Measurements from ENCODE around the gene EME2. TPM values are rescaled to one million over a fixed set of nuclear protein-coding genes. Genes with fewer than 3 reads are reported as not detected.

Gene EME2
- total and polyA plus RNA-seq, 2 experiments from 2014 or later: 4.1 to 15.0 TPM

DNA sequence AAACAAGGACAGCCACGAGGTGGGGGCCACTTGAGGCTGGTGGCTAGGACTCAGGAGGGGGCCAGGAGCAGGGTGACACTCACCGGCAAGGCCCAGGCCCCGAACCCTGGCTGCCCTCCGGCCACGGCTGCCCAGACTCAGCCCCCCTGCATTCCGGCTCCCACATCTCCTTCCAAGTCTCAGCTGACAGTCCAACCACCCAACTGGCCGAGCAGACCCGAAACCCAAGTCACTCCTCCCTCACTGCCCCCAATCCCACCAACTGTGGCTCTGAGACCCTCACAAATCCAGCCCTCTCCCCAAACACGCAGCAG is 44.6 kb downstream of the EME2 start (continued):
- TF ChIP-seq, protein P1, sequence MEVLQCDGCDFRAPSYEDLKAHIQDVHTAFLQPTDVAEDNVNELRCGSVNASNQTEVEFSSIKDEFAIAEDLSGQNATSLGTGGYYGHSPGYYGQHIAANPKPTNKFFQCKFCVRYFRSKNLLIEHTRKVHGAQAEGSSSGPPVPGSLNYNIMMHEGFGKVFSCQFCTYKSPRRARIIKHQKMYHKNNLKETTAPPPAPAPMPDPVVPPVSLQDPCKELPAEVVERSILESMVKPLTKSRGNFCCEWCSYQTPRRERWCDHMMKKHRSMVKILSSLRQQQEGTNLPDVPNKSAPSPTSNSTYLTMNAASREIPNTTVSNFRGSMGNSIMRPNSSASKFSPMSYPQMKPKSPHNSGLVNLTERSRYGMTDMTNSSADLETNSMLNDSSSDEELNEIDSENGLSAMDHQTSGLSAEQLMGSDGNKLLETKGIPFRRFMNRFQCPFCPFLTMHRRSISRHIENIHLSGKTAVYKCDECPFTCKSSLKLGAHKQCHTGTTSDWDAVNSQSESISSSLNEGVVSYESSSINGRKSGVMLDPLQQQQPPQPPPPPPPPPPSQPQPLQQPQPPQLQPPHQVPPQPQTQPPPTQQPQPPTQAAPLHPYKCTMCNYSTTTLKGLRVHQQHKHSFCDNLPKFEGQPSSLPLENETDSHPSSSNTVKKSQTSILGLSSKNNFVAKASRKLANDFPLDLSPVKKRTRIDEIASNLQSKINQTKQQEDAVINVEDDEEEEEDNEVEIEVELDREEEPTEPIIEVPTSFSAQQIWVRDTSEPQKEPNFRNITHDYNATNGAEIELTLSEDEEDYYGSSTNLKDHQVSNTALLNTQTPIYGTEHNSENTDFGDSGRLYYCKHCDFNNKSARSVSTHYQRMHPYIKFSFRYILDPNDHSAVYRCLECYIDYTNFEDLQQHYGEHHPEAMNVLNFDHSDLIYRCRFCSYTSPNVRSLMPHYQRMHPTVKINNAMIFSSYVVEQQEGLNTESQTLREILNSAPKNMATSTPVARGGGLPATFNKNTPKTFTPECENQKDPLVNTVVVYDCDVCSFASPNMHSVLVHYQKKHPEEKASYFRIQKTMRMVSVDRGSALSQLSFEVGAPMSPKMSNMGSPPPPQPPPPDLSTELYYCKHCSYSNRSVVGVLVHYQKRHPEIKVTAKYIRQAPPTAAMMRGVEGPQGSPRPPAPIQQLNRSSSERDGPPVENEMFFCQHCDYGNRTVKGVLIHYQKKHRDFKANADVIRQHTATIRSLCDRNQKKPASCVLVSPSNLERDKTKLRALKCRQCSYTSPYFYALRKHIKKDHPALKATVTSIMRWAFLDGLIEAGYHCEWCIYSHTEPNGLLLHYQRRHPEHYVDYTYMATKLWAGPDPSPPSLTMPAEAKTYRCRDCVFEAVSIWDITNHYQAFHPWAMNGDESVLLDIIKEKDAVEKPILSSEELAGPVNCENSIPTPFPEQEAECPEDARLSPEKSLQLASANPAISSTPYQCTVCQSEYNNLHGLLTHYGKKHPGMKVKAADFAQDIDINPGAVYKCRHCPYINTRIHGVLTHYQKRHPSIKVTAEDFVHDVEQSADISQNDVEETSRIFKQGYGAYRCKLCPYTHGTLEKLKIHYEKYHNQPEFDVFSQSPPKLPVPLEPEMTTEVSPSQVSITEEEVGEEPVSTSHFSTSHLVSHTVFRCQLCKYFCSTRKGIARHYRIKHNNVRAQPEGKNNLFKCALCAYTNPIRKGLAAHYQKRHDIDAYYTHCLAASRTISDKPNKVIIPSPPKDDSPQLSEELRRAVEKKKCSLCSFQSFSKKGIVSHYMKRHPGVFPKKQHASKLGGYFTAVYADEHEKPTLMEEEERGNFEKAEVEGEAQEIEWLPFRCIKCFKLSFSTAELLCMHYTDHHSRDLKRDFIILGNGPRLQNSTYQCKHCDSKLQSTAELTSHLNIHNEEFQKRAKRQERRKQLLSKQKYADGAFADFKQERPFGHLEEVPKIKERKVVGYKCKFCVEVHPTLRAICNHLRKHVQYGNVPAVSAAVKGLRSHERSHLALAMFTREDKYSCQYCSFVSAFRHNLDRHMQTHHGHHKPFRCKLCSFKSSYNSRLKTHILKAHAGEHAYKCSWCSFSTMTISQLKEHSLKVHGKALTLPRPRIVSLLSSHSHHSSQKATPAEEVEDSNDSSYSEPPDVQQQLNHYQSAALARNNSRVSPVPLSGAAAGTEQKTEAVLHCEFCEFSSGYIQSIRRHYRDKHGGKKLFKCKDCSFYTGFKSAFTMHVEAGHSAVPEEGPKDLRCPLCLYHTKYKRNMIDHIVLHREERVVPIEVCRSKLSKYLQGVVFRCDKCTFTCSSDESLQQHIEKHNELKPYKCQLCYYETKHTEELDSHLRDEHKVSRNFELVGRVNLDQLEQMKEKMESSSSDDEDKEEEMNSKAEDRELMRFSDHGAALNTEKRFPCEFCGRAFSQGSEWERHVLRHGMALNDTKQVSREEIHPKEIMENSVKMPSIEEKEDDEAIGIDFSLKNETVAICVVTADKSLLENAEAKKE (CRISPR knock-in tag; IDR thresholded peaks at IDR 0.05): no peak
- TF ChIP-seq EZH2 (IDR thresholded peaks at IDR 0.05; ENCODE audit: low read depth, unreplicated experiment) (no peak), POLR2AphosphoS5 (IDR thresholded peaks at IDR 0.05; ENCODE audit: low read depth) (no peak), NANOG (IDR thresholded peaks at IDR 0.05; ENCODE audit: borderline replicate concordance) (no peak), CREB1 (CRISPR knock-in tag; IDR thresholded peaks at IDR 0.05; ENCODE audit: low read depth) (no peak), EZH2phosphoT487 (IDR thresholded peaks at IDR 0.05; ENCODE audit: unreplicated experiment) (no peak), ZNF114 (CRISPR knock-in tag; IDR thresholded peaks at IDR 0.05) (no peak), JUNB (IDR thresholded peaks at IDR 0.05; ENCODE audit: unreplicated experiment) (no peak)
- TF ChIP-seq, protein P2, sequence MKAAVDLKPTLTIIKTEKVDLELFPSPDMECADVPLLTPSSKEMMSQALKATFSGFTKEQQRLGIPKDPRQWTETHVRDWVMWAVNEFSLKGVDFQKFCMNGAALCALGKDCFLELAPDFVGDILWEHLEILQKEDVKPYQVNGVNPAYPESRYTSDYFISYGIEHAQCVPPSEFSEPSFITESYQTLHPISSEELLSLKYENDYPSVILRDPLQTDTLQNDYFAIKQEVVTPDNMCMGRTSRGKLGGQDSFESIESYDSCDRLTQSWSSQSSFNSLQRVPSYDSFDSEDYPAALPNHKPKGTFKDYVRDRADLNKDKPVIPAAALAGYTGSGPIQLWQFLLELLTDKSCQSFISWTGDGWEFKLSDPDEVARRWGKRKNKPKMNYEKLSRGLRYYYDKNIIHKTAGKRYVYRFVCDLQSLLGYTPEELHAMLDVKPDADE (IDR thresholded peaks at IDR 0.05): no peak
- TF ChIP-seq, protein P3, sequence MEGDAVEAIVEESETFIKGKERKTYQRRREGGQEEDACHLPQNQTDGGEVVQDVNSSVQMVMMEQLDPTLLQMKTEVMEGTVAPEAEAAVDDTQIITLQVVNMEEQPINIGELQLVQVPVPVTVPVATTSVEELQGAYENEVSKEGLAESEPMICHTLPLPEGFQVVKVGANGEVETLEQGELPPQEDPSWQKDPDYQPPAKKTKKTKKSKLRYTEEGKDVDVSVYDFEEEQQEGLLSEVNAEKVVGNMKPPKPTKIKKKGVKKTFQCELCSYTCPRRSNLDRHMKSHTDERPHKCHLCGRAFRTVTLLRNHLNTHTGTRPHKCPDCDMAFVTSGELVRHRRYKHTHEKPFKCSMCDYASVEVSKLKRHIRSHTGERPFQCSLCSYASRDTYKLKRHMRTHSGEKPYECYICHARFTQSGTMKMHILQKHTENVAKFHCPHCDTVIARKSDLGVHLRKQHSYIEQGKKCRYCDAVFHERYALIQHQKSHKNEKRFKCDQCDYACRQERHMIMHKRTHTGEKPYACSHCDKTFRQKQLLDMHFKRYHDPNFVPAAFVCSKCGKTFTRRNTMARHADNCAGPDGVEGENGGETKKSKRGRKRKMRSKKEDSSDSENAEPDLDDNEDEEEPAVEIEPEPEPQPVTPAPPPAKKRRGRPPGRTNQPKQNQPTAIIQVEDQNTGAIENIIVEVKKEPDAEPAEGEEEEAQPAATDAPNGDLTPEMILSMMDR (conservative IDR thresholded peaks at IDR 0.05; ENCODE audit: low read depth in 2 of 2): no peak
- TF ChIP-seq, protein P4, sequence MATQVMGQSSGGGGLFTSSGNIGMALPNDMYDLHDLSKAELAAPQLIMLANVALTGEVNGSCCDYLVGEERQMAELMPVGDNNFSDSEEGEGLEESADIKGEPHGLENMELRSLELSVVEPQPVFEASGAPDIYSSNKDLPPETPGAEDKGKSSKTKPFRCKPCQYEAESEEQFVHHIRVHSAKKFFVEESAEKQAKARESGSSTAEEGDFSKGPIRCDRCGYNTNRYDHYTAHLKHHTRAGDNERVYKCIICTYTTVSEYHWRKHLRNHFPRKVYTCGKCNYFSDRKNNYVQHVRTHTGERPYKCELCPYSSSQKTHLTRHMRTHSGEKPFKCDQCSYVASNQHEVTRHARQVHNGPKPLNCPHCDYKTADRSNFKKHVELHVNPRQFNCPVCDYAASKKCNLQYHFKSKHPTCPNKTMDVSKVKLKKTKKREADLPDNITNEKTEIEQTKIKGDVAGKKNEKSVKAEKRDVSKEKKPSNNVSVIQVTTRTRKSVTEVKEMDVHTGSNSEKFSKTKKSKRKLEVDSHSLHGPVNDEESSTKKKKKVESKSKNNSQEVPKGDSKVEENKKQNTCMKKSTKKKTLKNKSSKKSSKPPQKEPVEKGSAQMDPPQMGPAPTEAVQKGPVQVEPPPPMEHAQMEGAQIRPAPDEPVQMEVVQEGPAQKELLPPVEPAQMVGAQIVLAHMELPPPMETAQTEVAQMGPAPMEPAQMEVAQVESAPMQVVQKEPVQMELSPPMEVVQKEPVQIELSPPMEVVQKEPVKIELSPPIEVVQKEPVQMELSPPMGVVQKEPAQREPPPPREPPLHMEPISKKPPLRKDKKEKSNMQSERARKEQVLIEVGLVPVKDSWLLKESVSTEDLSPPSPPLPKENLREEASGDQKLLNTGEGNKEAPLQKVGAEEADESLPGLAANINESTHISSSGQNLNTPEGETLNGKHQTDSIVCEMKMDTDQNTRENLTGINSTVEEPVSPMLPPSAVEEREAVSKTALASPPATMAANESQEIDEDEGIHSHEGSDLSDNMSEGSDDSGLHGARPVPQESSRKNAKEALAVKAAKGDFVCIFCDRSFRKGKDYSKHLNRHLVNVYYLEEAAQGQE (IDR thresholded peaks at IDR 0.05; ENCODE audit: unreplicated experiment): no peak

Measured in GM23338 (cell line).